ENCODE data around the gene FMNL3.

Gene FMNL3

DNA sequence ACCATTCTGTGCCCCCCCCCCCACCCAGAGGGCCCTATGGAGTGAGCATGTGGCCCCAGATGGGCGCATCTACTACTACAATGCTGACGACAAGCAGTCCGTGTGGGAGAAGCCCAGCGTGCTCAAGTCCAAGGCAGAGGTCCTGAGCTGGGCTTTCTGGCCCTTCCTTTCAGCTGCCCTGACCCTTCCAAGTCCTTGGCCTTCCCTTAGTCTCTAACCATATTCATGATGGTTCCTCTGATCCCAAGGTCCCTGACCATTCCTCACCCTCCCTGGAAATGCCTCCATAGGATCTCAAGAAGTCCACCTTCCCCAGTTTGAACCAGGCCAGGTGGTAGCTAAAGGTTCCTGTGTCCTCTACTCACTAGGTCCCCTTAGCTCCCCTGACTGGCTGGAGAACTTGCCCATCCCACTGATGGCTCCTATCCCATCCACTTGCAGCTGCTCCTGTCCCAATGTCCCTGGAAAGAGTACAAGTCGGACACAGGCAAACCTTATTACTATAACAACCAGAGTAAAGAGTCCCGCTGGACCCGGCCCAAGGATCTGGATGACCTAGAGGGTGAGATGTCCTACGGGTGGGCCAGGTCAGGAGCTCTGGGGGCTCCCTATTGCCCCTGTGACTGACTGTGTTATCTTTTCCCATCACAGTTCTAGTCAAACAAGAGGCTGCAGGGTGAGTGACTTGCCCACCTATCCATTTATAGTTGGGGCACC, 74.1 kb downstream of the FMNL3 start:
- Histone ChIP-seq H3K4me1 (ENCODE audit: control insufficient read depth, low read depth, low read length) (peaks cover 5% of the 10 kb centered on the region), H3K4me3 (ENCODE audit: low read length) (no peak overlapping the region), H3K9me3 (ENCODE audit: control insufficient read depth, low read depth, low read length) (no peaks in the 10 kb centered on the region), H3K9ac (ENCODE audit: low read length) (no peak overlapping the region), H3K27ac (ENCODE audit: low read length) (no peak overlapping the region), H3K27me3 (ENCODE audit: control insufficient read depth, insufficient read depth, low read length) (no peaks in the 10 kb centered on the region), H3K36me3 (ENCODE audit: control insufficient read depth, low read depth, low read length) (no peaks in the 10 kb centered on the region)

GRCh38 chr12:49632401-49632800, 74.8 kb downstream of the FMNL3 start:
- no peak overlapping the region for H3K27ac ChIP-seq (ENCODE audit: low read length)
- H3K9me3 ChIP-seq (ENCODE audit: control insufficient read depth, low read depth, low read length): no peaks in the 10 kb centered on the region
- H3K4me3 ChIP-seq (ENCODE audit: low read length): no peak overlapping the region
- H3K4me1 ChIP-seq (ENCODE audit: control insufficient read depth, low read depth, low read length): peaks cover 5% of the 10 kb centered on the region
- no peaks in the 10 kb centered on the region for H3K36me3 ChIP-seq (ENCODE audit: control insufficient read depth, low read depth, low read length)
- H3K27me3 ChIP-seq (ENCODE audit: control insufficient read depth, insufficient read depth, low read length): no peaks in the 10 kb centered on the region
- no peak overlapping the region for H3K9ac ChIP-seq (ENCODE audit: low read length)

- Histone ChIP-seq H3K27ac (ENCODE audit: low read length) (no peak overlapping the region), H3K4me3 (ENCODE audit: low read length) (no peak overlapping the region), H3K9ac (ENCODE audit: low read length) (no peak overlapping the region), H3K9me3 (ENCODE audit: control insufficient read depth, low read depth, low read length) (no peaks in the 10 kb centered on the region), H3K27me3 (ENCODE audit: control insufficient read depth, insufficient read depth, low read length) (no peaks in the 10 kb centered on the region), H3K4me1 (ENCODE audit: control insufficient read depth, low read depth, low read length) (no peaks in the 10 kb centered on the region), H3K36me3 (ENCODE audit: control insufficient read depth, low read depth, low read length) (no peaks in the 10 kb centered on the region)
These were observed 75.8 kb downstream of the FMNL3 start for GRCh38 chr12:49631336-49631907.

GRCh38 chr12:49627752-49628360, 79.3 kb downstream of the FMNL3 start:
- Histone ChIP-seq H3K9ac (ENCODE audit: low read length) (no peak overlapping the region), H3K4me3 (ENCODE audit: low read length) (no peak overlapping the region), H3K4me1 (ENCODE audit: control insufficient read depth, low read depth, low read length) (no peaks in the 10 kb centered on the region), H3K27me3 (ENCODE audit: control insufficient read depth, insufficient read depth, low read length) (no peaks in the 10 kb centered on the region), H3K27ac (ENCODE audit: low read length) (no peak overlapping the region), H3K36me3 (ENCODE audit: control insufficient read depth, low read depth, low read length) (no peaks in the 10 kb centered on the region), H3K9me3 (ENCODE audit: control insufficient read depth, low read depth, low read length) (no peaks in the 10 kb centered on the region)

DNA sequence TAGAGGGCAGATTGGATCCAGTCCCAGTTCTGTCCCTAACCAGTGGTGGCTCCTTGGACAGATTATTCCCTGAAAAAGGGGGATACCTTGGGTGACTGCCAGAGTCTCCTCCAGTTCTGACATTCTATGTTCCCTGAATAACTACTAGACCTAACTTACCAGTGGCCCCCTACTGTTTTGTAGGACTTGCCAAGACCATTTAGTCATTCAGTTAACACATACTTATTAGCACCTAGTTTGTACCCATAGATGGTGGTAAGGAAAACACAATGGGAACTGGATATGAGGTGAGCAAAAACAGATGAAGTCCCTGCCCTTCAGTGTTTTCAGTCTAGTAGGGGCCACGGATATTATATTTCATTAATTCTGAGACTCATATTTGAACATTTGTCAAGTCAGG, 80.4 kb downstream of the FMNL3 start:
- Histone ChIP-seq H3K4me1 (ENCODE audit: control insufficient read depth, low read depth, low read length) (no peaks in the 10 kb centered on the region), H3K27me3 (ENCODE audit: control insufficient read depth, insufficient read depth, low read length) (no peaks in the 10 kb centered on the region), H3K36me3 (ENCODE audit: control insufficient read depth, low read depth, low read length) (no peaks in the 10 kb centered on the region), H3K4me3 (ENCODE audit: low read length) (no peak overlapping the region), H3K9ac (ENCODE audit: low read length) (no peak overlapping the region), H3K27ac (ENCODE audit: low read length) (no peak overlapping the region), H3K9me3 (ENCODE audit: control insufficient read depth, low read depth, low read length) (no peaks in the 10 kb centered on the region)

- Histone ChIP-seq H3K4me1 (ENCODE audit: control insufficient read depth, low read depth, low read length) (no peaks in the 10 kb centered on the region), H3K9ac (ENCODE audit: low read length) (no peak overlapping the region), H3K4me3 (ENCODE audit: low read length) (no peak overlapping the region), H3K9me3 (ENCODE audit: control insufficient read depth, low read depth, low read length) (no peaks in the 10 kb centered on the region), H3K36me3 (ENCODE audit: control insufficient read depth, low read depth, low read length) (no peaks in the 10 kb centered on the region), H3K27ac (ENCODE audit: low read length) (no peak overlapping the region), H3K27me3 (ENCODE audit: control insufficient read depth, insufficient read depth, low read length) (peaks cover under 1% of the 10 kb centered on the region)
These were observed 80.9 kb downstream of the FMNL3 start for GRCh38 chr12:49626169-49626835.

- Histone ChIP-seq H3K4me1 (ENCODE audit: control insufficient read depth, low read depth, low read length) (no peaks in the 10 kb centered on the region), H3K9ac (ENCODE audit: low read length) (no peak overlapping the region), H3K9me3 (ENCODE audit: control insufficient read depth, low read depth, low read length) (no peaks in the 10 kb centered on the region), H3K27me3 (ENCODE audit: control insufficient read depth, insufficient read depth, low read length) (peaks cover 4% of the 10 kb centered on the region), H3K36me3 (ENCODE audit: control insufficient read depth, low read depth, low read length) (no peaks in the 10 kb centered on the region), H3K27ac (ENCODE audit: low read length) (no peak overlapping the region), H3K4me3 (ENCODE audit: low read length) (no peak overlapping the region)
These were observed 82.2 kb downstream of the FMNL3 start for GRCh38 chr12:49624921-49625577.

DNA sequence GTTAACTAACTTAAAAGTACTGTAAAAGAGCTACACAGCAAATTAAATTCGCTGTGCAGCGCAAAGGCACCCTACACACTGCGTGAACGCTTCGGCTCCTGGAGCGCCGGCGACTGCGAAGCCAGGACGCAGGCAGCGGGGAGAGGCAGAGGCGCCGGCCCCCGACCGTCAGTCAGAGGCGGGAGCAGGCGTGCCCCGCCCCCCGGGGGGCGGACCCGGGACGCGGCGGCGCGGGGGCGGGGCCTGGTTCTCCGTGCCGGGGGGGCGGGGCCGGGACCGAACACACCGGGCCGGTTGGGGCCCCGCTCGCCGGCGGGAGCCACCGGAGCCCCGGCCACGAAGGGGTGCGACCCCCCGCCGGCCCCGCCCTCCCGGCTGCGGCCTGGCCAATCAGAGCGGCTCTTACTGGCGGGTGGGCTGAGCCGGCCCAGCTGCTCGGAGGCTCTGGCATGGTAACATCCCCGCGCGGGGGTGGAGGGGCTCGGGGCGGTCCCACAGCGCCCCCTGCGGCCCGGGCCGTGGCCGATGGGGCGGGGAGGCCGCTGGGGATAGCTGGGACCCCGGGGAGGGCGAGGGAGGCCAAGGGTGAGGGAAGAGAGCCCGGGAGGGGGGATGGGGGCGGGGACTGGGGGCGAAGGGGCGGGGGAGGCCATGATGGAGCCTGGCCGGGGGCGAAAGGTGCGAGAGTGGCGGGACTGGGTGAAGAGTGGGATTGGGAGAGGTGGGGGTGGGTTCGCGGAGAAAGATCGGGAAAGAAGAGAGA, 83.9 kb downstream of the FMNL3 start, which contains the start of gene PRPF40B:
Gene PRPF40B (plus strand): TSS at position 420 of the 763 bp plus-strand sequence. CDS start 30 bp downstream, at position 450.
- H3K4me1 ChIP-seq (ENCODE audit: control insufficient read depth, low read depth, low read length): no peaks in the 10 kb centered on the region
- H3K4me3 ChIP-seq (ENCODE audit: low read length): peak within 1 kb of the TSS; percentile 84
- H3K36me3 ChIP-seq (ENCODE audit: control insufficient read depth, low read depth, low read length): no peaks in the 10 kb centered on the region
- H3K27me3 ChIP-seq (ENCODE audit: control insufficient read depth, insufficient read depth, low read length): peaks cover 4% of the 10 kb centered on the region
- no peaks in the 10 kb centered on the region for H3K9me3 ChIP-seq (ENCODE audit: control insufficient read depth, low read depth, low read length)
- peak within 1 kb of the TSS; percentile 65 for H3K27ac ChIP-seq (ENCODE audit: low read length)
- H3K9ac ChIP-seq (ENCODE audit: low read length): peak within 1 kb of the TSS; percentile 72

DNA sequence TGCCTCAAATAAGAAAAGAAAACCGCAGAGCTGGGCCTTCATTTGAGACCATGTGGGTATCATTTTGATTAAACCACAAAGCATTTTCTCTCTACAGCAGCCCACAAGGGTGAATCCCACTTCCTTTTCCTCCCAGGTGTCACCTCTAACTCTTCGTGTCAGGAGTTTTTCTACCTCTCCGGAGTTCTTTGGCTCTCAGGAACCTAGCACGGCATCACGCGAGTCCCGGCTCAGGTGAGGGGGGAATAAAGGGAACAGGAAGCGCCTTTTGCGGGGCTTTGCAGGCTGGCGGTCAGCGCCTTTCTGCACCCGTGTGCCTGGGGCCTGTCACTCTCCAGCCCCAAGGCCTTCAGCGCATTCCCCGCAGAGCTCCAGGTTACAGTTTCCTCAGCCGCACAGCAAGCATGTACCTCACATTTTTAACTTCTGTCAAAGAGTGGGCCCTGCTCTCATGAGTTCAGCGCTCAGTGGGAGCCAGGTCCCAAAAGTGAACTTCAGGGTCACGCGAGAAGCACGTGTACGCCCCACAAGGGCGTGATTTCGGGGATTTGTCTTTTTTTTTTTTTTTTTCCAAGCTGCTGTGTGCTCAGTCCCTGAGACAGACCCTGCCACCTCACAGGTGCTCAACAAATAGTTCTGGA, 84.6 kb downstream of the FMNL3 start:
- Histone ChIP-seq H3K36me3 (ENCODE audit: control insufficient read depth, low read depth, low read length) (no peaks in the 10 kb centered on the region), H3K9me3 (ENCODE audit: control insufficient read depth, low read depth, low read length) (no peaks in the 10 kb centered on the region), H3K27me3 (ENCODE audit: control insufficient read depth, insufficient read depth, low read length) (peaks cover 4% of the 10 kb centered on the region), H3K9ac (ENCODE audit: low read length) (peak overlapping the region; percentile 72), H3K4me1 (ENCODE audit: control insufficient read depth, low read depth, low read length) (no peaks in the 10 kb centered on the region), H3K4me3 (ENCODE audit: low read length) (peak overlapping the region; percentile 84), H3K27ac (ENCODE audit: low read length) (peak overlapping the region; percentile 2)

- H3K27ac ChIP-seq (ENCODE audit: low read length): no peak overlapping the region
- H3K9me3 ChIP-seq (ENCODE audit: control insufficient read depth, low read depth, low read length): no peaks in the 10 kb centered on the region
- peak overlapping the region; percentile 72 for H3K9ac ChIP-seq (ENCODE audit: low read length)
- peak overlapping the region; percentile 84 for H3K4me3 ChIP-seq (ENCODE audit: low read length)
- peaks cover 4% of the 10 kb centered on the region for H3K27me3 ChIP-seq (ENCODE audit: control insufficient read depth, insufficient read depth, low read length)
- H3K4me1 ChIP-seq (ENCODE audit: control insufficient read depth, low read depth, low read length): no peaks in the 10 kb centered on the region
- no peaks in the 10 kb centered on the region for H3K36me3 ChIP-seq (ENCODE audit: control insufficient read depth, low read depth, low read length)
These were observed 85.3 kb downstream of the FMNL3 start for GRCh38 chr12:49621651-49622500.

All from iPS-18a (cell line).